ENCODE data around the gene SLC25A21. TPM values are rescaled to one million over a fixed set of nuclear protein-coding genes. Genes with fewer than 3 reads are reported as not detected.

SLC25A21 gene
- total RNA-seq, 4 donors from 2014 or later, result 0.82 to 11.1 TPM; not detected in 2

- Histone ChIP-seq H3K27ac (no peak overlapping the region), H3K36me3 (no peaks in the 10 kb centered on the region), H3K4me3 (no peak overlapping the region), H3K9me3 (no peaks in the 10 kb centered on the region), H3K27me3 (peaks cover 5% of the 10 kb centered on the region), H3K4me1 (no peaks in the 10 kb centered on the region)
- TF ChIP-seq EP300 (IDR thresholded peaks at IDR 0.05; ENCODE audit: low read depth) (no peak), POLR2A (IDR thresholded peaks at IDR 0.05) (no peak), POLR2AphosphoS5 (IDR thresholded peaks at IDR 0.05) (no peak)
- TF ChIP-seq, protein P1, sequence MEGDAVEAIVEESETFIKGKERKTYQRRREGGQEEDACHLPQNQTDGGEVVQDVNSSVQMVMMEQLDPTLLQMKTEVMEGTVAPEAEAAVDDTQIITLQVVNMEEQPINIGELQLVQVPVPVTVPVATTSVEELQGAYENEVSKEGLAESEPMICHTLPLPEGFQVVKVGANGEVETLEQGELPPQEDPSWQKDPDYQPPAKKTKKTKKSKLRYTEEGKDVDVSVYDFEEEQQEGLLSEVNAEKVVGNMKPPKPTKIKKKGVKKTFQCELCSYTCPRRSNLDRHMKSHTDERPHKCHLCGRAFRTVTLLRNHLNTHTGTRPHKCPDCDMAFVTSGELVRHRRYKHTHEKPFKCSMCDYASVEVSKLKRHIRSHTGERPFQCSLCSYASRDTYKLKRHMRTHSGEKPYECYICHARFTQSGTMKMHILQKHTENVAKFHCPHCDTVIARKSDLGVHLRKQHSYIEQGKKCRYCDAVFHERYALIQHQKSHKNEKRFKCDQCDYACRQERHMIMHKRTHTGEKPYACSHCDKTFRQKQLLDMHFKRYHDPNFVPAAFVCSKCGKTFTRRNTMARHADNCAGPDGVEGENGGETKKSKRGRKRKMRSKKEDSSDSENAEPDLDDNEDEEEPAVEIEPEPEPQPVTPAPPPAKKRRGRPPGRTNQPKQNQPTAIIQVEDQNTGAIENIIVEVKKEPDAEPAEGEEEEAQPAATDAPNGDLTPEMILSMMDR (IDR thresholded peaks at IDR 0.05), result no peak
- 70% methylated on average over 1 of the region's 1 CpG; no CpG with 5 or more reads in 1 of the 2 donors for WGBS, 2 donors (ENCODE audit: low coverage in 1 of 2)
- no peak for DNase-seq
- in situ Hi-C loops (cut with MboI; ENCODE audit: low pct_ligation_motif_present in 1 of 4, low pct_unique_long_range_greater_than_20kb in 1 of 4, low sequenced_read_pairs in 3 of 4), result loop anchor here in 2 of 4 donors (25.0 kb wide), 2 partner anchors 285 to 310 kb away; partner anchors contain the start of gene PAX9 (in 1 of the 2)
- intact Hi-C loops (cut with DNase I; ENCODE audit: low total_unique reads), result no loop called here
These were observed 225.0 kb downstream of the SLC25A21 start for GRCh38 chr14:36947362-36947761.

DNA sequence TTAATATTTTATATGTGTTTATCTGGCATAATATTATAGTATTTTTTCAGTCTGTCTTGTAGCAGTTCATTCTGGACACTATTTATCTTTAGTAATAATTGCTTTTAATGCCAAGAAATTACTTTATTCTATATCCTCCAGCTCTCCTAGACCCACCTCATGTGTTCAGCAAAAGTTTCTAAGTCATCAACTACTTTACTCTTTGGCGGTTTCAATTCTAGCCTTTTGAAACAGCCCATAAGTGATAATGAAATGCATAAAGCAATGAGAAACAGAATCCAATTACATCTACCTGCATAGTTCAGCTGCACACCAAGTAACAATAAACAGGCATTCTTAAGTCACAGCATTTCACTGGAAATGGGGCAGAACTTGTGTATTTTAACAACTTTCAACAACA lies 225.5 kb downstream of the SLC25A21 start:
- no peak overlapping the region for H3K4me3 ChIP-seq
- DNase-seq, result no peak
- 85 to 100% methylated on average over 1 of the region's 1 CpG for WGBS, 2 donors (ENCODE audit: low coverage in 1 of 2)
- no peak for TF ChIP-seq POLR2AphosphoS5 (IDR thresholded peaks at IDR 0.05)
- no peaks in the 10 kb centered on the region for H3K36me3 ChIP-seq
- no peaks in the 10 kb centered on the region for H3K4me1 ChIP-seq
- H3K27me3 ChIP-seq, result peaks cover 5% of the 10 kb centered on the region
- in situ Hi-C loops (cut with MboI; ENCODE audit: low pct_ligation_motif_present in 1 of 4, low pct_unique_long_range_greater_than_20kb in 1 of 4, low sequenced_read_pairs in 3 of 4), result loop anchor here in 2 of 4 donors (25.0 kb wide), 2 partner anchors 285 to 310 kb away; partner anchors contain the start of gene PAX9 (in 1 of the 2)
- intact Hi-C loops (cut with DNase I; ENCODE audit: low total_unique reads), result no loop called here
- no peaks in the 10 kb centered on the region for H3K9me3 ChIP-seq
- no peak overlapping the region for H3K27ac ChIP-seq

DNA sequence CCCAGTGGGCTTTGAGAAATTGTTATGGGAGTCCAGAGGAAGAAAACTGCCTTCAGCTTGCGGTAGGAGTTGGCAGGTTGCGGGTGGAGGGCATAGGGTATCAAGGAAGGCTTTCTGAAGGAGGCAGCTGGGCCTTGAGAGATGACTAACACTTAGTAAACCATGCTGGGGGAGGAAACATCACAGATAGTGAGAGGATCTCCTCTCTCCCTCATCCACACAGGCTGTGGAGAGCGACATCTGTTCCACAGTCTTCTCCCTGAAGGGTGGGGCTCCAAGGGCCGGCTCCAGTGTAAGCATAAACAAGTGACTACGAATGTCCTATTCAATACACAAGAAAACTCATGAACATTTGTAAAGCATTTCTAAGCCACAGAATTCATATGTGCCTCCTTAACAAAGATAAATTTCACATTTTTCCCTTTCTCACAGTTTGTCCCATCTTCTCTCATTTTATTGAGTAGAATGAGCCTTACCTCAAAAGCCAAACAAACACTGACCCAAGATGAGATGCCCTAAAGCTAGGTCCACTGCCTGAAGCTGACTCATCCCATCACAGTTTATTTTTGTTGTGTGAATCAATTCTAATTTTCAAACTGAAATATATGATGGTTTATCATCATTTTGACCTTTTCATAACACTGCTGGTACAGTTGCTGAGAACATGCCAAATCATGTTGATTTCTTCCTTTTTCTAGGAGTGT lies 227.9 kb downstream of the SLC25A21 start:
- Histone ChIP-seq H3K36me3 (no peaks in the 10 kb centered on the region), H3K4me1 (no peaks in the 10 kb centered on the region), H3K9me3 (no peaks in the 10 kb centered on the region), H3K4me3 (no peak overlapping the region), H3K27me3 (peaks cover 23% of the 10 kb centered on the region), H3K27ac (no peak overlapping the region)
- no peak for DNase-seq
- TF ChIP-seq EP300 (IDR thresholded peaks at IDR 0.05; ENCODE audit: low read depth) (no peak), POLR2AphosphoS5 (IDR thresholded peaks at IDR 0.05) (no peak), POLR2A (IDR thresholded peaks at IDR 0.05) (no peak)
- TF ChIP-seq, protein P1 (IDR thresholded peaks at IDR 0.05), result no peak
- intact Hi-C loops (cut with DNase I; ENCODE audit: low total_unique reads) (no loop called here), in situ Hi-C loops (cut with MboI; ENCODE audit: low pct_ligation_motif_present in 1 of 4, low pct_unique_long_range_greater_than_20kb in 1 of 4, low sequenced_read_pairs in 3 of 4) (loop anchor here in 2 of 4 donors (25.0 kb wide), 2 partner anchors 282 to 307 kb away; partner anchors contain the start of gene PAX9 (in 1 of the 2))
- WGBS, 2 donors (ENCODE audit: low coverage in 1 of 2), result 82 to 83% methylated on average over 3 to 5 of the region's 5 CpGs

DNA sequence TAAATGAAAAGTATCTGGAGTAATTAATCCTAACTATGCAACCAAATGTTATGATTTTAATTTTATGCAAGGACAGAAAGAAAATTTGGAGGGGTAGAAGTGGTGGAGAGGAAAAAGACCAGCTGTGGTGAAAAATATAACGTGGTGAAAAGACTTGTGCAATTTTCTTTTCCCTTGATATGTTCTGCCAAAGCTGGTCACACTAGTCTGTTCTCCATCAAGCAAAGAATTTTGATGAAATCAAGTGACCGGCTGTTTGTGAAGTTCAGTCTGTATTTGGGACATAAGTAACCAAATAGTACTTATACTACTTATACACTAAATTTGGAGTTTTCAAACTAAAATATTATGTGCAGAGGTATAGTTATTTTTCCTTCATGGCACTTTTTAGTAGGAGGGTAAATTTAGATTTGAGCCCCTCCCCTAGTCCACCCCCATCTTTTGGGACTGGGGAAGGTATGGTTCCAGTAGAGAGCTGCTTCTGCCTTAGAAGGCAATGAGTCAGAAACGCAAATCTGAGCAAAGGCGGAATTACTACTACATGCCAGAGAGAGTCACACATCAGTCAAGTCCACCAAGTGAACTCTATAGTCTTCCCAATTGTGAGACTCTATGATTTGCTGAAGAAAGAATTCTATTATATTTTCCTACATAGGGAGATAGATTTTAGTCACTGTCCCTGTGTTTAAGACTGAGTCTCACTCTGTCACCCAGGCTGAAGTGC lies 229.7 kb downstream of the SLC25A21 start:
- no peaks in the 10 kb centered on the region for H3K9me3 ChIP-seq
- H3K36me3 ChIP-seq, result no peaks in the 10 kb centered on the region
- no peak overlapping the region for H3K27ac ChIP-seq
- in situ Hi-C loops (cut with MboI; ENCODE audit: low pct_ligation_motif_present in 1 of 4, low pct_unique_long_range_greater_than_20kb in 1 of 4, low sequenced_read_pairs in 3 of 4) (loop anchor here in 2 of 4 donors (25.0 kb wide), 2 partner anchors 280 to 305 kb away; partner anchors contain the start of gene PAX9 (in 1 of the 2)), intact Hi-C loops (cut with DNase I; ENCODE audit: low total_unique reads) (no loop called here)
- 56 to 78% methylated on average over 4 of the region's 4 CpGs for WGBS, 2 donors (ENCODE audit: low coverage in 1 of 2)
- H3K27me3 ChIP-seq, result peaks cover 24% of the 10 kb centered on the region
- no peaks in the 10 kb centered on the region for H3K4me1 ChIP-seq
- DNase-seq, result no peak
- TF ChIP-seq POLR2AphosphoS5 (IDR thresholded peaks at IDR 0.05), result no peak
- TF ChIP-seq, protein P1 (IDR thresholded peaks at IDR 0.05), result peak in 1 of 5 experiments; percentile 14
- no peak overlapping the region for H3K4me3 ChIP-seq
